ENCODE results near the gene RNF182.

- TF ChIP-seq CTCF (conservative IDR thresholded peaks at IDR 0.05) (no peak), ZFX (IDR thresholded peaks at IDR 0.05) (no peak)
These were observed 37.8 kb upstream of the RNF182 start for GRCh38 chr6:13886949-13887348.

All from C4-2B (cell line).